Neuronal stem cell (in vitro differentiated cells): Measurements from ENCODE around the gene HSPA12B.

Experiments used
- DNase-seq: peaks from one replicate; pipeline ENCODE4 v3.0.0-alpha.2; 2013; ENCODE audit warnings: low spot score
- H2AFZ ChIP-seq: one replicate; pipeline ENCODE4 v1.6.1; 2013; ENCODE audit warnings: mild to moderate bottlenecking, low read length, inconsistent platforms
- H2AK5ac ChIP-seq: 2 replicates; pipeline ENCODE4 v1.6.1; 2013; ENCODE audit warnings: low read depth, mild to moderate bottlenecking, inconsistent platforms, low read length, moderate library complexity, mixed read lengths
- H2BK120ac ChIP-seq: 2 replicates; pipeline ENCODE4 v1.6.1; 2013; ENCODE audit warnings: low read depth, mild to moderate bottlenecking, inconsistent platforms, low read length, moderate library complexity, mixed read lengths
- H2BK12ac ChIP-seq: one replicate; pipeline ENCODE4 v1.6.1; 2013; ENCODE audit warnings: low read length, inconsistent platforms
- H2BK15ac ChIP-seq: 2 replicates; pipeline ENCODE4 v1.6.1; 2013; ENCODE audit warnings: mild to moderate bottlenecking, low read length, inconsistent platforms, mixed read lengths
- H2BK5ac ChIP-seq: one replicate; pipeline ENCODE4 v1.6.1; 2013; ENCODE audit warnings: inconsistent platforms, mild to moderate bottlenecking, low read length, moderate library complexity
- H3K14ac ChIP-seq: one replicate; pipeline ENCODE4 v1.6.1; 2013; ENCODE audit warnings: low read length, inconsistent platforms
- H3K18ac ChIP-seq: 2 replicates; pipeline ENCODE4 v1.6.1; 2013; ENCODE audit warnings: low read length, inconsistent platforms
- H3K23ac ChIP-seq: 2 replicates; pipeline ENCODE4 v1.6.1; 2013; ENCODE audit warnings: low read depth, mild to moderate bottlenecking, mixed read lengths, low read length, inconsistent platforms; ENCODE audit not compliant: poor library complexity
- H3K27ac ChIP-seq: replicated peaks from 3 replicates; pipeline ENCODE4 v1.5.1; 2013; ENCODE audit warnings: low read length, inconsistent platforms
- H3K27me3 ChIP-seq, 3 experiments: 2 replicates each; pipeline ENCODE4 v1.6.1; 2013; ENCODE audit warnings: low read length in 3 of 3, mild to moderate bottlenecking in 2 of 3, inconsistent platforms in 1 of 3, low read depth in 1 of 3, mixed read lengths in 1 of 3, moderate library complexity in 1 of 3; ENCODE audit not compliant: control insufficient read depth in 3 of 3, insufficient read depth in 3 of 3
- H3K36me3 ChIP-seq, 2 donors: replicated peaks in 1 of 2; 2 replicates each; pipeline ENCODE4 v1.6.1; 2013; ENCODE audit warnings: low read length in 2 of 2; ENCODE audit not compliant: control insufficient read depth in 2 of 2, insufficient read depth in 2 of 2
- H3K4ac ChIP-seq: 2 replicates; pipeline ENCODE4 v1.6.1; 2013; ENCODE audit warnings: inconsistent platforms, mild to moderate bottlenecking, low read length, moderate library complexity
- H3K4me1 ChIP-seq, 2 donors: 1 replicate in 1 of 2; 2 replicates in 1 of 2; pipeline ENCODE4 v1.6.1; 2013; ENCODE audit warnings: low read length in 2 of 2, low read depth in 1 of 2; ENCODE audit not compliant: control insufficient read depth in 2 of 2, insufficient read depth in 1 of 2
- H3K4me2 ChIP-seq: one replicate; pipeline ENCODE4 v1.6.1; 2013; ENCODE audit warnings: mild to moderate bottlenecking, low read length, inconsistent platforms; ENCODE audit not compliant: insufficient read depth, poor library complexity, severe bottlenecking
- H3K4me3 ChIP-seq, 2 donors: 2 replicates each; pipeline ENCODE4 v1.5.1; 2013; ENCODE audit warnings: low read length in 2 of 2, mild to moderate bottlenecking in 2 of 2, inconsistent platforms in 1 of 2, moderate library complexity in 1 of 2
- H3K79me1 ChIP-seq: one replicate; pipeline ENCODE4 v1.6.1; 2013; ENCODE audit warnings: low read depth, mild to moderate bottlenecking, inconsistent platforms, low read length, moderate library complexity
- H3K9ac ChIP-seq: one replicate; pipeline ENCODE4 v1.6.1; 2013; ENCODE audit warnings: mild to moderate bottlenecking, low read depth, low read length, inconsistent platforms; ENCODE audit not compliant: poor library complexity
- H3K9me3 ChIP-seq, 2 donors: replicated peaks in 1 of 2; 2 replicates each; pipeline versions ENCODE3 to v1.6.1; 2013; ENCODE audit warnings: low read length in 2 of 2, mild to moderate bottlenecking in 2 of 2, inconsistent platforms in 1 of 2, low read depth in 1 of 2, mixed read lengths in 1 of 2, moderate library complexity in 1 of 2; ENCODE audit not compliant: control insufficient read depth in 2 of 2, insufficient read depth in 1 of 2
- H4K8ac ChIP-seq: one replicate; pipeline ENCODE4 v1.6.1; 2013; ENCODE audit warnings: low read depth, mild to moderate bottlenecking, inconsistent platforms, low read length, moderate library complexity
- H4K91ac ChIP-seq: one replicate; pipeline ENCODE4 v1.6.1; 2013; ENCODE audit warnings: low read length, low read depth, mild to moderate bottlenecking, inconsistent platforms; ENCODE audit not compliant: poor library complexity
- WGBS, 2 donors: extraction: QIAGEN DNeasy Blood & Tissue Kit; methylation state at CpG; one replicate each; pipeline ENCODE4 v1.1.7; 2013; ENCODE audit warnings: missing lambda C conversion rate in 2 of 2, mixed read lengths in 1 of 2; ENCODE audit not compliant: insufficient read length in 2 of 2, insufficient replicate concordance in 1 of 2; ENCODE audit errors: extremely low coverage in 2 of 2; 5-methylcytosine and 5-hydroxymethylcytosine counted together

The HSPA12B gene

GRCh38 chr20:3704087-3704486 is 28.4 kb upstream of the HSPA12B start:
- H2BK120ac ChIP-seq: no peak overlapping the region
- no peak overlapping the region for H3K4me3 ChIP-seq
- no peak overlapping the region for H2AFZ ChIP-seq
- H3K23ac ChIP-seq: no peak overlapping the region
- H3K9me3 ChIP-seq: no peaks in the 10 kb centered on the region
- no peak overlapping the region for H3K18ac ChIP-seq
- no peak overlapping the region for H3K14ac ChIP-seq
- no peak overlapping the region for H4K91ac ChIP-seq
- WGBS, 2 donors: no CpG with 5 or more reads among the region's 5 CpGs
- no peak overlapping the region for H2BK12ac ChIP-seq
- H3K27ac ChIP-seq: no peak overlapping the region
- no peak overlapping the region for H4K8ac ChIP-seq
- no peak overlapping the region for H3K4ac ChIP-seq
- H2AK5ac ChIP-seq: no peak overlapping the region
- no peak for DNase-seq
- no peaks in the 10 kb centered on the region for H3K79me1 ChIP-seq
- no peak overlapping the region for H2BK15ac ChIP-seq
- no peak overlapping the region for H3K4me2 ChIP-seq
- H2BK5ac ChIP-seq: no peak overlapping the region
- no peaks in the 10 kb centered on the region for H3K36me3 ChIP-seq
- no peaks in the 10 kb centered on the region for H3K27me3 ChIP-seq
- no peaks in the 10 kb centered on the region for H3K4me1 ChIP-seq
- no peak overlapping the region for H3K9ac ChIP-seq

GRCh38 chr20:3705491-3705969 is 27.0 kb upstream of the HSPA12B start:
- Histone ChIP-seq H3K14ac (no peak overlapping the region), H3K27ac (no peak overlapping the region), H3K23ac (no peak overlapping the region), H3K18ac (peak overlapping the region; percentile 89), H3K27me3 (no peaks in the 10 kb centered on the region), H3K4ac (no peak overlapping the region), H2AK5ac (no peak overlapping the region), H3K79me1 (no peaks in the 10 kb centered on the region), H3K36me3 (no peaks in the 10 kb centered on the region), H3K4me3 (no peak overlapping the region), H2BK15ac (no peak overlapping the region), H2BK5ac (no peak overlapping the region), H2AFZ (no peak overlapping the region), H2BK12ac (peak overlapping the region; percentile 53), H3K9ac (peak overlapping the region; percentile 50), H3K4me1 (no peaks in the 10 kb centered on the region), H4K8ac (no peak overlapping the region), H3K9me3 (no peaks in the 10 kb centered on the region), H3K4me2 (no peak overlapping the region), H4K91ac (no peak overlapping the region), H2BK120ac (peak overlapping the region; percentile 49)
- no peak for DNase-seq
- WGBS, 2 donors: no CpG with 5 or more reads among the region's 14 CpGs

- Histone ChIP-seq H2BK120ac (peak overlapping the region; percentile 49), H2BK15ac (no peak overlapping the region), H3K4me1 (no peaks in the 10 kb centered on the region), H4K8ac (no peak overlapping the region), H3K4me3 (no peak overlapping the region), H4K91ac (no peak overlapping the region), H3K79me1 (no peaks in the 10 kb centered on the region), H3K36me3 (no peaks in the 10 kb centered on the region), H3K9ac (peak overlapping the region; percentile 50), H3K23ac (peak overlapping the region; percentile 47), H3K27me3 (no peaks in the 10 kb centered on the region), H3K4ac (no peak overlapping the region), H2BK12ac (peak overlapping the region; percentile 53), H3K4me2 (no peak overlapping the region), H3K9me3 (no peaks in the 10 kb centered on the region), H3K14ac (peak overlapping the region; percentile 6), H2AFZ (no peak overlapping the region), H2BK5ac (no peak overlapping the region), H3K27ac (no peak overlapping the region), H2AK5ac (no peak overlapping the region), H3K18ac (peak overlapping the region; percentile 89)
- no CpG with 5 or more reads among the region's 31 CpGs for WGBS, 2 donors
- no peak for DNase-seq
These were observed 26.3 kb upstream of the HSPA12B start for GRCh38 chr20:3705970-3706739.

- Histone ChIP-seq H2BK120ac (no peak overlapping the region), H3K9me3 (no peaks in the 10 kb centered on the region), H3K23ac (peak overlapping the region; percentile 10), H3K4me1 (no peaks in the 10 kb centered on the region), H3K14ac (no peak overlapping the region), H3K27me3 (no peaks in the 10 kb centered on the region), H2AK5ac (no peak overlapping the region), H3K4me2 (no peak overlapping the region), H3K27ac (no peak overlapping the region), H2BK12ac (no peak overlapping the region), H3K4ac (no peak overlapping the region), H3K9ac (no peak overlapping the region), H3K18ac (no peak overlapping the region), H3K36me3 (no peaks in the 10 kb centered on the region), H2BK15ac (no peak overlapping the region), H4K91ac (no peak overlapping the region), H3K4me3 (no peak overlapping the region), H2AFZ (no peak overlapping the region), H2BK5ac (no peak overlapping the region), H4K8ac (no peak overlapping the region), H3K79me1 (no peaks in the 10 kb centered on the region)
- no peak for DNase-seq
- WGBS, 2 donors: no CpG with 5 or more reads among the region's 10 CpGs
These were observed 25.5 kb upstream of the HSPA12B start for GRCh38 chr20:3706774-3707507.
